GM21526 (cell line): Measurements from ENCODE around the gene CCNK.

Experiments
- ATAC-seq: cut with Tn5 transposase; IDR thresholded peaks from one replicate; pipeline ENCODE4 v1.9.1; 2021; ENCODE audit warnings: moderate library complexity; ENCODE audit not compliant: unreplicated experiment, low FRiP score

Gene CCNK

DNA sequence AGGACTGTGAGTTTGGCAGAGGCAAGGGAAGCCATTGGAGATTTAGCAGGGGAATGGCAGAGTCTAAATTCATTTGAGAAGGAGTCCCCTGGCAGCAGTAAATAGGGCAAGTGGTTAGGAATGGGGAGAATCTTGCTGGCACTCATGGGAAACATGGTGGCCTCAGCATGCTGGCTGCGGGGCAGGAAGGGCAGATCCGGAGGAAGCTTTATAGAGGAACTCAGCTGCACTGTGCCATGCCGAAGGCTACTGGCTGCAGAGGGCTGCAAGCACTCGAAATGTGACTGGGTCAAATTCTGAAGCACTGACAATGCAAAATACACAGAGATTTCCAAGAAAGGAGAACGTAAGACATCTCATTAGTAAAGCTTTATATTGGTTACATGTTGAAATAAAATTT lies 23.9 kb downstream of the CCNK start:
- ATAC-seq, result no peak

- ATAC-seq, result no peak
Observed at GRCh38 chr14:99506276-99506675, 25.1 kb downstream of the CCNK start.

DNA sequence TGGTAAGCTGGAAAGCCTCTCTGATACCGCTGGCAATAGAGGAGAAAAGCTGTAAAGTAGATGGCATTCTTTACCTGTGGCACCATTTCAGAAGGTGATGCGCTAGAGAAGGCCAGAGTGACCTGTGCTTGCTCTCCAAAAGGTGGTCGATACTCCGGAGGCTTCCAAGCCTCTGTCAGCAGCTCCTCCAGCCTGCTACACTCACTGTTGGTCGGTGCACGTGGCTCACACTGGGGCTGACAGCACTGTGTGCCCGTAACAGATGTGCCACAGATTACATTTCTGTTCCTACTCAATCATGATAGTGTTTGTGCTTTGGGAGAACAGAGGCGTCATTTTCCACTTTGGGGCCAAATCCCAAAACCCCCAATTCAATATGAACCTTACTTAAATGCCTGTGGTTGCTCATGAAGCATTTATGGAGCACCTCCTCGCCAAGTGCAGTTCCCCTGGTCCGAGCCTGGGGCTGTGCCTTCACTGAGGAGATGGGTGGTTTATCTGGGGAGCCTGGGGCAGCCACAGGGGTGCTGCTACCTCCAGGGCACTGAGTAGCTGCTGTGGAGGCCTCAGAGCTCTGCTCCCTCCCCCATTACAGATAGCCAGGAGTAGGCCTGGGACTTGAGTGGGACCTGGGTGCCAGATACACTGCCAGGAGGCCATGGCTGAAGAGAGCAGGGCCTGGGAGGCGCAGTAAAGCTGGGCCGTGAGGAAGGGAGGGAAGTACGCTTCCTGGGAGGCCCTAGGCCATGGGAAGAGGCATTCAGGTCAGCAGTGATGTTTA lies 26.8 kb downstream of the CCNK start:
- ATAC-seq, result no peak

GRCh38 chr14:99508896-99509629 lies 27.9 kb downstream of the CCNK start:
- no peak for ATAC-seq

DNA sequence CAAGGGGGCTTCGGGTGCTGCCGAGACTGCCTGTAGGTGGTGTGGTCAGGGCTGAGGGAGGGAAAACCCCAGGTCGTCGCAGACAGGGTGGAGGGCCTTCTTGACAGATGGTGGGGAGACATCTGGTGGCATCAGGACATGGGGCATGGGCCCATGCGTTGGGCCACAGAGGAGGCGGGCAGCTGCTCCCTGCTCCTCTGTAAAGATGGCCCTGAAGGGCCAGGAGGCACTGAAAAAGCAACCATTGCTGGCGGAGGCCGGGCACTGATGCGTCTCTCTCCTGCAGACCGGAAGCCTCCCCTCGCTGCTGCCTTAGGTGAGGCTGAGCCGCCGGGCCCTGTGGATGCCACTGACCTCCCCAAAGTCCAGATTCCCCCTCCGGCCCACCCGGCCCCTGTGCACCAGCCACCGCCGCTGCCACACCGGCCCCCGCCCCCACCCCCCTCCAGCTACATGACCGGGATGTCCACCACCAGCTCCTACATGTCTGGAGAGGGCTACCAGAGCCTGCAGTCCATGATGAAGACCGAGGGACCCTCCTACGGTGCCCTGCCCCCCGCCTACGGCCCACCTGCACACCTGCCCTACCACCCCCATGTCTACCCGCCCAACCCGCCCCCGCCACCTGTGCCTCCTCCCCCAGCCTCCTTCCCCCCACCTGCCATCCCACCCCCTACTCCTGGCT lies 28.8 kb downstream of the CCNK start:
- no peak for ATAC-seq

DNA sequence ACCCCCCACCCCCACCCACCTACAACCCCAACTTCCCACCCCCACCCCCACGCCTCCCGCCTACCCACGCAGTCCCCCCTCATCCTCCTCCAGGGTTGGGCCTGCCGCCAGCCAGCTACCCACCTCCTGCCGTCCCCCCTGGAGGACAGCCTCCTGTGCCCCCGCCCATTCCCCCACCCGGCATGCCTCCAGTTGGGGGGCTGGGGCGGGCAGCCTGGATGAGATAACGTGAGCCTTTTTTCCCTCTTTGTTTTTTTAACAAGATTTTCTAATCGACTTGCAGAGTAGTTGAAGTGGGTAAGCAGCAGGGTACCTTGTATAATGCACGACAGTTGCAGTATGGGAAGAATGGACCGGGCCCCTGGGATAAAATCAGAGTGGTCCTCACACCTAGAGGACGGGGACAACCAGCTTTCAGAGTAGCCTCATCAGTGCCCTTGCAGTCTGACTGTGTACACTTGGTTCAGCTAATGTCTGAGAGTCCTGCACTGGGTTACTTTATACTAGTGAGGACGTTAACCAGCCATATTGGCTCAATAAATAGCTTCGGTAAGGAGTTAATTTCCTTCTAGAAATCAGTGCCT lies 29.4 kb downstream of the CCNK start:
- ATAC-seq, result no peak

DNA sequence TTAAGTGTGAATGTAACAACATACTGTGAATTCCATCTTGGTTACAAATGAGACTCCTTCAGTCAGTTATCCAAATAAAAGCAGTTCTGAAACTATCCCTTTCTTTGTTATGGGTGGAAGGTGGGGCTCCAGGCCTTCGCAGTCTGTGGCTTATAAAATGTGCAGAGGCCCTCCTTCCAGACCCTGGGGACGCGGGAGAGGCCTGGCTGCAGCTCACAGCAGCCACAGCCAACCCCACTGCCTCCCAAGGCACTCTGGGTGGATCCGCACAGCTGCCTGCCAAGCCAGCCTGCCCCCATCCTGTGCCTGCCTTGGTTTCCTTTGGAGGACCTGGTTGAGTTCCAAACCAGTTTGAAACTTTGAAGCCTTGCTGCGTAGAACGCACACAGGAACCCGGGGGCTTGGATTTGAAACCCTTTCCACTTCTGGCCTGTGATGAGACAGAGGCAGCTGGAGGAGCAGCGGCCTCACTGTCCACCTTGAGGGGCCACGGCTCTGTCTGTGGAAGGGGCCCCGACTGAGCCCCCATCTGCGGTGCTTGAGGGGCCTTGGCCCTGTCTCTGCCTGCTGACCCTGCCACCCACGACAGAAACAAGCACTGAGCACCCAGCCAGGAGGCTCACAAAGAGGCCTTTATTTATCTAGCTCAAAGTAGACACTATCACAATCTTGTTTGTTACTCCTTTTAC lies 30.4 kb downstream of the CCNK start:
- no peak for ATAC-seq

- ATAC-seq, result no peak
Observed at GRCh38 chr14:99512110-99512449, 30.9 kb downstream of the CCNK start.

DNA sequence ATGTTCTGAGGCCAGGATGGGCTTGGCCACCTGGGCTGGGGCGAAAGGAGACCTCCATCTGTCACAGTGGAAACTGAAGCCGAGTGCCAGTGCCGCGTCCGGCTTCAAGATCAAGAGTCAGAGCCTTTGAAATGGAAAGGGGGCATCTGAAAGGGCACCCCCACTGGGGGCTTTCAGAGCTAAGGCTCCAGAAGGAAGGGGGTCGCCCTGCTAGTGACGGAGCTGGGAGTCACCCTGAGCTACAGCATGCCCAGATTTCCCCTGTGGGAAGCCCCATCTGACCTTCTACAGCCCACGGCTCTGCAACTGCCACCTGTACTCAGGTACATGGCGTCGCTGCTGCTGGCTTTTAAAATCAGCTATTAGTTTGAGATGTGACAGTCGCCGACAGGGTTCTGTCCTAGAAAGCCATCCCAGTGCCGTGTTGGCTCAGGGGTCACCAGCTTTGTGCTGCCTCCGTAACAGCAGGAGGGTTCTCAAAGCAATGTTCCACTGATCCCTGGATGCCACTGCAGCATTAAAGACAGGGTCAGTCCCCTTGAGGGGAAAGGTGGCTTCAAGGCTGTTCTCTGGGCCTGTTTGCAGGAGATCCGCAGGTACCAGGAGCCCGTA lies 31.5 kb downstream of the CCNK start:
- ATAC-seq, result no peak

GRCh38 chr14:99513183-99513694 lies 32.0 kb downstream of the CCNK start:
- ATAC-seq, result no peak

- ATAC-seq, result no peak
Observed at GRCh38 chr14:99513946-99514551, 32.8 kb downstream of the CCNK start.

DNA sequence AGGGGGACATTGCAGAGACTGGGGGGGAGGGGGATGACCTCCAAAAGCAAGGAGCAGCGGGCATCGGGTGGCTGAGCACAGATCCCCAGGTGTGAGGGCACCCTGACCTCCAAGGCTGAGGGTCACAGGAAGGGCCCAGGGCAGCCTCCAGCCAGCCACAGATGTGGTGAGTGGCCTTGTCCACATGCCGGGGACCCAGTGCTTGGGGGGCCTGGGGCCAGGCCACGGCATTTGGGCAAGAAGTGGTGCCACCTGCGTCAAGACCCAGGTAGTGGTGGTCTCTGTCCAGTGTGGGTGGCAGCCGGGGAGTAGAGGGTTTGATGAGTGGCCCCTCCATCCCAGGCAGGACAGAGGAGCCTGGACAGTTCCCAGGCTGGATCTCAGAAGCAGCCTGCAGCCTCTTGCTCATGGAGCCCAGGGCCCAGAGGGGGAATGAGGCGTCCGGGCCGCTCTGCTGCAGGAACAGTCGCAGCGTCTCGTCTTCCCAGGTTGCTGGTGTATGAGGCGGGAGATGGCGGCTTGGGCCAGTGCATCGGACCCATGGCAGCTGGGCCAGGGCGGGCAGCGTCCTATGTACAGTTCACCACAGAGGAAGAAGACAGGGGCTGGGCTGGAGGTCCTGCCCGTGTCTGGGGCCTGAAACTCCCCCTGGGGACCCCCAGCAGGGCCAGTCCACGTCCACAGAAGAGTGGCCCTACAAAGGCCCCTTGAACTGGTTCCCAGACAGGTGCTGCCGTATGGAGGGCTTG lies 33.5 kb downstream of the CCNK start:
- ATAC-seq, result no peak

DNA sequence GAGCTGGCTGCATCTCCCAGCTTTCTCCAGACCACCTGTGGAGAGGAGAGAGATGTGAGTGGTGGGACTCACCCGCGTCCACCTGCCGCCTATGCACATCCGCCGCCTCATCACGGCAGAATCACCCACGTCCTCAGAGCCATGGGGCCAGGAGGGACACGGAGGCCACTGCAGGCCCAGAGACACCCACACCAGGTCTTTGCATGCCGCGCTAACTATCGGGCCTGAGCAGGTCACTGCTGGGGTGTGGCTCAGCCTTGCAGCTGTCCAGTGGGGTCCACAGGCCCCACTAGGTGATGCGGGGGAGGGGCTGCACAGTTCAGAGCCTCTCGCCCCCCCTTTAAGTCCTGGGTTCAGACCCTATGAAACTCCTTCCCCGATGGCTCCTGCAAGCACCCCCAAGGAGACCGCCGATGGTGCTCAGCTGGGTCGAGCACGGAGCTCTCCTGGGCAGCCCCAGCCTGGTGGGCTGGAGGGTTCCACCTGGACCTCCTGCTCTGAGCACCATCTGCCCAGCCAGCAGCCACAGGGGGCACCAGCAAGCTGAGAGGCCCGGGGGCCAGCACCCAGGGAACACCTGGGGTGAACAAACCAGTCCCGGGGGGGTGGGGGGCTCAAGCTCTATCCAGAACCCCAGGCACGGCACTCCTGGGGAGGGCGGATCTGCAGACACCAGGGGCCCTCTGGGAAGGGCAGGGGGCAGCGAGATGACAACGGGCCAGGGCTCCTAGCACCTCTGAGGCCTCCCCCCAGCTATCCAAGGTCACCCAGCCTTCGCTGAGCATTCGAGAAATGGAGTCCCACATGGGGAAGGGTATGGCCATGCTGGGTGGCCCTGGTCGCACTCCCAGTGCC lies 34.3 kb downstream of the CCNK start:
- ATAC-seq, result no peak

- no peak for ATAC-seq
Observed at GRCh38 chr14:99516156-99516870, 35.1 kb downstream of the CCNK start.

DNA sequence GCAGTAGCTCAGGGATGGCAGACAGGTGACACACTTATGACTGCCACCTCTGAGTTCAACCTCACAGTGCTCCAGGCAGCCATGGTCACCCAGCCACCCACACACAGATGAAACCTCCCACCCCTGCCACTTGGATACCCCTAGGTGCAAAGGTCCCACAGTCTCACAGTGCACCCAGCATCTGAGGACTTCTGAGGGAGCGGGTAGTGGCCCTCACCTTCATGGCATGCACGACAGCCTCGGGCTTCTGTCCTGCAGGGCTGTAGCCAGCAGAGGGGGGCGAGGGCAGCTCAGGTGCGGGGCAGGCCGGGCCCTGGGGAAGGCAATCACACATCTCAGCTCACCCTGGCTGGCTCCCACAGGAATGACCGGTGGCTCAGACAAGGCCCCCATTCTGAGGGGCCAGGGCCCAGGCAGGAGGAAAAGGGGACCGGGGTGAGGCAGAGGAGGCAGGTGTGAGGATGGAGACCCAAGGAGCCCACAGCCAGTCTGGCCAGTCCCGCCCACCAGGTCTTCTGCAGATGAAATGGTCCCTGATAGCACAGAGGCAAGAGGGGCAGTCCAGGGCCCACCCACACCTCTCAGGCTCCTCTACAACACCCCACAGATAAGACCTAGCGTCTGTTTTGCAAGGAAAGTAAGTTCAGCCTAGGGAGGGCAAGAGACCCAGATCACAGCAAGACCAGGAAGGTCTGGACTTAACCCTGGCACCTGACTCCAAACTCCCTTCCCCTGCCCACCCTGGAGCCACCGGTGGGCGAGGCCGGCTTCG lies 35.8 kb downstream of the CCNK start:
- no peak for ATAC-seq

DNA sequence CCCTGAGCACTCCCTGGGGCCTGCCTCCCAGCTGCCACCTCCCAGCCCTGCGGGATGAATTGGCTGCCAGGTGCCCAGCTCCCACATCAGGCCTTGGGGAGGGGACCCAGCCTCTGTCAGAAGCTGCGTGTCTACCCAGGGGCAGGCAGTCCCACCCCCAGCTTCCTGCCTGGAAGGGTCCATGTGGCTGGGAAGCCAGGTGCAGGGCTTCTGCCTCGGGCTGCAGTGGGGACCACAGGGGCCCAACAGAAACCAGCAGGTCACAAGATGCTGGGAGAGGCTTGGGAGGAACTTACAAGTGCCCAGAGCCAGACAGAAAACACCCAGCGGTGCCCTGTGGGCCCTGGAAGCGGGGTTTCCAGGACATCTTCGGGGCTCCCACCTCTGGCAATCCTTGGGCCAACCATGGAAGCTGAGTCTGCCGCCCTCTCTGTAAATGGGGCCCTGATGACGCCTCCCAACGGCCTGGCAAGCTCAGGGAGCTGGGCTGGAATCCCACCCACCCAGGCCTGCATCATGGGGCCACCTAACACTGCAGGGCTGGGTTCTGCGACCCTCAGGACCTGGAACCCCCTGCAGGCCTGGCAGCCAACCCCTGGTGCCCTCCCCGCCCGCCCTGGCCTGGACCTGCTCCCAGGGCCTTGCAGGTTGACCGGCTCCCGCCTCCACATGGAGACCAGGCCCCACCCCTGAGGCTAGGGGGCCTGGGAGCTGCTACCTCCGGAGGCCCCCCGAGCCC lies 36.6 kb downstream of the CCNK start:
- no peak for ATAC-seq
